ENCODE measurements around the gene C16orf46. TPM values are rescaled to one million over a fixed set of nuclear protein-coding genes. Genes with fewer than 3 reads are reported as not detected.

C16orf46 gene
- total RNA-seq, 1 donor from 2014 or later: 0.35 TPM

DNA sequence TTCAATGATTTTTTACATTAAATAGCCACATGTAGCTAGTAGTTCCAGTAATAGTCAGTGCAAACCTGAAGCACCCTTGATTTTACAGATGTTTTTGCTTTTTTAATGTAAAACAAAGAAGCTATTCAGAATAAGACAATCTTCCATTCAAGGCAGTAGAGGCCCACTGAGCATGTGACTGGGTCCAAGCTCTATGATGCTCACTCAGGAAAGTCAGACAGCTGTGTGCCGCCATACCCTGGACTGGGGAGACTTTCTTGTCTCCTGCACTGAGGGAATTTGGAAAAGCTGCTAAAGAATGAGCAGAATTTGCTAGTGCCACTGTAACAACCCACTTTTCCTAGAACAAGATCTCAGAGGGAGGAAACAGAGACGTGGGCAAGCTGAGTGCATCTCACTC is 58.5 kb downstream of the C16orf46 start:
- no peak for DNase-seq (ENCODE audit: low spot score)
- Mint-ChIP-seq H3K4me1 (ENCODE audit: low read depth) (no peaks in the 10 kb centered on the region), H3K27me3 (ENCODE audit: low read depth) (no peaks in the 10 kb centered on the region), H3K36me3 (ENCODE audit: low read depth) (peaks cover 5% of the 10 kb centered on the region), H3K27ac (ENCODE audit: unreplicated experiment) (no peak overlapping the region), H3K4me3 (ENCODE audit: unreplicated experiment) (no peak overlapping the region), H3K9me3 (ENCODE audit: low read depth) (no peaks in the 10 kb centered on the region)
- TF ChIP-seq CTCF (IDR thresholded peaks at IDR 0.05): no peak

DNA sequence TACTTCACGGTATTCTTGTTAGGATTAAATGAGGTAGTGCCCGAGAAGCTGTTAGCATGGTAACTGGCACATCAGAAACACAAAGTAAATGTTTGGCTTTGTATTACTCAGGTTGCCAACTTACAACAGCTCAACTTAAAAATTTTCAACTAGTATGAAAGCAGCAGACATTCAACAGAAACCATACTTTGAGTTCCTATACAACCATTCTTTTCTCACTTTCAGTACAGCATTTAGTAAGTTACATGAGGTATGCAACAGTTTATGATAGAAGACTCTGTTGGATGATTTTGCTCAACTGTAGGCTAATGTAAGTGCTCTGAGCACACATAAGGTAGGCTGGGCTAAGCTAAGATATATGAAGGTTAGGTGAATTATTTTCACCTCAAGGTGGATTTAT is 62.4 kb downstream of the C16orf46 start:
- H3K36me3 Mint-ChIP-seq (ENCODE audit: low read depth): peaks cover 5% of the 10 kb centered on the region
- no peaks in the 10 kb centered on the region for H3K4me1 Mint-ChIP-seq (ENCODE audit: low read depth)
- no peaks in the 10 kb centered on the region for H3K27me3 Mint-ChIP-seq (ENCODE audit: low read depth)
- DNase-seq (ENCODE audit: low spot score): no peak
- no peak overlapping the region for H3K27ac Mint-ChIP-seq (ENCODE audit: unreplicated experiment)
- no peak overlapping the region for H3K4me3 Mint-ChIP-seq (ENCODE audit: unreplicated experiment)
- TF ChIP-seq CTCF (IDR thresholded peaks at IDR 0.05): no peak
- H3K9me3 Mint-ChIP-seq (ENCODE audit: low read depth): no peaks in the 10 kb centered on the region

DNA sequence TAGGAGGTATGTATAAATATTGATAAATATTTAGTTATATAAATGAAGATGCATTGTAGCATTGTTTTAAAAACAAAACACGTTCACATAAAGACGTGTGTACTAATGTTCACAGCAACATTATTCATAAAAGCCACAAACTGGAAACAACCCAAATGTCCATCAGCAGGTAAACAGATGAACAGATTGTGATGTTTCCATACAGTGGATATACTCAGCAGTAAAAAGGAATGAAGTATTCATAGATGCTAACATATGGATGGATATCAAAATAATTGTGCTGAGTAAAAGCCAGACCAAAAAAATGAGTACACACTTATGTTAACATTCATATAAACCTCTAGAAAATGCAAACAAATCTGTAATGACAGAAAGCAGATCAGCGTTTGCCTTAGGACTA is 64.1 kb downstream of the C16orf46 start:
- Mint-ChIP-seq H3K27ac (ENCODE audit: unreplicated experiment) (no peak overlapping the region), H3K27me3 (ENCODE audit: low read depth) (no peaks in the 10 kb centered on the region), H3K4me1 (ENCODE audit: low read depth) (peaks cover 9% of the 10 kb centered on the region), H3K4me3 (ENCODE audit: unreplicated experiment) (no peak overlapping the region), H3K36me3 (ENCODE audit: low read depth) (peaks cover 5% of the 10 kb centered on the region), H3K9me3 (ENCODE audit: low read depth) (no peaks in the 10 kb centered on the region)
- no peak for DNase-seq (ENCODE audit: low spot score)
- no peak for TF ChIP-seq CTCF (IDR thresholded peaks at IDR 0.05)

Other genes with a start within 250 kb of the C16orf46 start
- 42.4 to 61.6 TPM (median 45.8 TPM) in 3 replicates for gene CMC2, start 70.4 kb downstream of the C16orf46 start, total RNA-seq
- 9.2 to 14.6 TPM (median 10.8 TPM) in 3 replicates for gene CENPN, start 70.0 kb downstream of the C16orf46 start, total RNA-seq
- 27.9 to 34.5 TPM (median 34.4 TPM) in 3 replicates for gene ATMIN, start 41.4 kb downstream of the C16orf46 start, total RNA-seq
- gene GCSH, start 19.2 kb upstream of the C16orf46 start, total RNA-seq: 16.3 to 19.9 TPM (median 16.4 TPM) in 3 replicates
- gene BCO1, start 161.5 kb upstream of the C16orf46 start, total RNA-seq: not detected in 3 replicates
- 12.8 to 18.0 TPM (median 16.7 TPM) in 3 replicates for gene GAN, start 237.7 kb upstream of the C16orf46 start, total RNA-seq